Suprapubic skin (tissue), 4 donors: ENCODE measurements around the gene HMGCLL1. TPM values are rescaled to one million over a fixed set of nuclear protein-coding genes. Genes with fewer than 3 reads are reported as not detected.
A peak's percentile ranks its signal among the peaks of the same experiment; 100 is the strongest.

ENCODE experiments used
- DNase-seq, 2 donors: peaks; one replicate each; pipeline ENCODE4 v3.0.0-alpha.2; 2019; ENCODE audit warnings: low spot score in 2 of 2
- H3K27ac ChIP-seq: fragments of 200-600 bp; sonication (generic); one replicate; pipeline ENCODE4 v1.5.1; 2019
- H3K27me3 ChIP-seq: fragments of 200-600 bp; sonication (generic); one replicate; pipeline ENCODE4 v1.5.1; 2019
- H3K36me3 ChIP-seq: fragments of 200-600 bp; sonication (generic); one replicate; pipeline ENCODE4 v1.5.1; 2019
- H3K4me1 ChIP-seq: fragments of 200-600 bp; sonication (generic); one replicate; pipeline ENCODE4 v1.5.1; 2019
- H3K4me3 ChIP-seq: fragments of 200-600 bp; sonication (generic); one replicate; pipeline ENCODE4 v1.5.1; 2019; ENCODE audit warnings: mild to moderate bottlenecking
- H3K9me3 ChIP-seq: fragments of 200-600 bp; sonication (generic); one replicate; pipeline ENCODE4 v1.5.1; 2019
- EP300 ChIP-seq: sonication (generic); formaldehyde crosslinking; IDR thresholded peaks from one replicate; pipeline ENCODE4 v1.6.1; 2017; ENCODE audit warnings: antibody characterized with exemption
- POLR2A ChIP-seq, 2 donors: fragments of 450-650 bp; IDR thresholded peaks; one replicate each; pipeline ENCODE4 v1.6.1; 2017; ENCODE audit warnings: antibody characterized with exemption in 2 of 2, mild to moderate bottlenecking in 2 of 2, moderate library complexity in 2 of 2
- POLR2AphosphoS5 ChIP-seq, 3 donors: sonication (generic); formaldehyde crosslinking; IDR thresholded peaks; one replicate each; pipeline ENCODE4 v1.6.1; 2017; ENCODE audit warnings: antibody characterized with exemption in 3 of 3
- WGBS: methylation state at CpG from one replicate; pipeline ENCODE4 v1.1.5; 2018; 5-methylcytosine and 5-hydroxymethylcytosine counted together
- total RNA-seq, 4 donors: library from RNA; depleted of rRNA; stranded (reverse); fragments of >200 nt; gene quantifications; one replicate each; pipeline ENCODE4 v1.1.0, GENCODE V29; 2016
- TF ChIP-seq, protein P1 (sequence below), 2 donors: fragments of 200-600 bp in 1 of 2; fragments of 450-650 bp in 1 of 2; sonication (generic) in 1 of 2; IDR thresholded peaks; one replicate each; pipeline ENCODE4 v1.5.1; 2016 to 2019; ENCODE audit warnings: antibody characterized with exemption in 2 of 2, mild to moderate bottlenecking in 1 of 2, moderate library complexity in 1 of 2

The HMGCLL1 gene
- total RNA-seq, result under 1 TPM in 2 of 4 donors, not detected in 2; 0.23 to 0.62 TPM

DNA sequence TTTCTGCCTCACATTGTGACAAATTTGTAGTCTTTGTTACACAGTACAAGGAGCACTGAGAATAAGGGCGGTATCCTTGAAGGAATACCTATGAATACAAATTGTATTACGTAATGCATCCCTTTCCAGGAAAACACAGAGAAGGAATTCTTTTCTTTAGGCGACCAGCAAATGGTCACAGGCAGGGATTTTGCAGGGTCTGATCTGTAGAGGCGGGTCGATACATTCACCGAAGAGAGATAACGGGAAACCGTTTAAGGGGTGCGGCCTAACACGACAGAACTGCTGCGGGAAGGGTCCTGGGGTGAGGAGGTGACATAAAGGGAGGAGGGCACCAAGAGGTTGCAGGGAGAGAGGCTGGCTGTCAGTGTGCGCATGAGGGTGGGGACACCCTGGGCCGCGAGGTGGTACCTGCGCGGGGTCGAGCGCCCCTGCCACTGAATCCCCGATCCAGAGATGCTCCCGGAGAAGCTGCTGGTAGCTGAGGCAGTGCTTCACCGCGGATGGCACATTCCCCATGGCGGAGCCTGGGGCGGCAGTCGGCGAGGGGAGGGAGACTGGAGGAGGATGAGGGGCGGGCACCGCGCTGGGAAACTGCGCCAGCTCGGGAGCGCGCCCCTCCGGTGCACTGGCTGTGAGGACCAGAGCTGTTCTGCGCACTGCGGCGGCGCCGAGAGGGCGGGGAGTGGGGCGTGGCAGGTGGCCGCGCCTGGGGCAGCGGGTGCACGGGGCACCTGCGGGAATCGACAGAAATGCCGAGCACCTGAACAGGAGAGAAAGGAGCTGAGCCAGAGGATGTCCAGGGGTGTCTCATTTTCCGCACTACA, at the start of gene HMGCLL1:
TSS of gene HMGCLL1 (minus strand) at position 656 of the 827 bp plus-strand sequence. CDS start at position 519, 137 bp downstream.
- Histone ChIP-seq H3K36me3 (no peaks in the 10 kb centered on the region), H3K4me3 (peak within 1 kb of the TSS; percentile 46), H3K9me3 (no peaks in the 10 kb centered on the region), H3K27me3 (peaks cover 10% of the 10 kb centered on the region), H3K27ac (no peak within 1 kb of the TSS), H3K4me1 (peaks cover 8% of the 10 kb centered on the region)
- no peak for TF ChIP-seq POLR2AphosphoS5 (IDR thresholded peaks at IDR 0.05)
- TF ChIP-seq, protein P1, sequence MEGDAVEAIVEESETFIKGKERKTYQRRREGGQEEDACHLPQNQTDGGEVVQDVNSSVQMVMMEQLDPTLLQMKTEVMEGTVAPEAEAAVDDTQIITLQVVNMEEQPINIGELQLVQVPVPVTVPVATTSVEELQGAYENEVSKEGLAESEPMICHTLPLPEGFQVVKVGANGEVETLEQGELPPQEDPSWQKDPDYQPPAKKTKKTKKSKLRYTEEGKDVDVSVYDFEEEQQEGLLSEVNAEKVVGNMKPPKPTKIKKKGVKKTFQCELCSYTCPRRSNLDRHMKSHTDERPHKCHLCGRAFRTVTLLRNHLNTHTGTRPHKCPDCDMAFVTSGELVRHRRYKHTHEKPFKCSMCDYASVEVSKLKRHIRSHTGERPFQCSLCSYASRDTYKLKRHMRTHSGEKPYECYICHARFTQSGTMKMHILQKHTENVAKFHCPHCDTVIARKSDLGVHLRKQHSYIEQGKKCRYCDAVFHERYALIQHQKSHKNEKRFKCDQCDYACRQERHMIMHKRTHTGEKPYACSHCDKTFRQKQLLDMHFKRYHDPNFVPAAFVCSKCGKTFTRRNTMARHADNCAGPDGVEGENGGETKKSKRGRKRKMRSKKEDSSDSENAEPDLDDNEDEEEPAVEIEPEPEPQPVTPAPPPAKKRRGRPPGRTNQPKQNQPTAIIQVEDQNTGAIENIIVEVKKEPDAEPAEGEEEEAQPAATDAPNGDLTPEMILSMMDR (IDR thresholded peaks at IDR 0.05), result no peak
- WGBS, result 8% methylated on average over 39 of the region's 49 CpGs
- peak in 1 of 2 donors; percentile 53 for DNase-seq

DNA sequence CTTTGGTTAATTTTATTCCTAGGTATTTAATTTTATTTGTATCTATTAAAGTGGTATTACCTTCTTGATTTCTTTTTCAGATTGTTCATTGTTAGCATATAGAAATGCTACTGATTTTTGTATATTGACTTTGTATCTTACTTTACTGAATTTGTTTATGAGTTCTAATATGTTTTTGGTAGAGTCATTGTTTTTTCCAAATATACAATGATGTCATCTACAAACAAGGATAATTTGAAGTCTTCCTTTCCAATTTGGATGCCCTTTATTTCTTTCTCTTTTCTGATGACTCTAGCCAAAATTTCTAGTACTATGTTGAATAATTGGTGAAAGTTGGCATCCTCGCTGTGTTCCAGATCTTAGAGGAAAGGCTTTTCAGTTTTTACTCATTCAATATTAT, 43.0 kb upstream of the HMGCLL1 start:
- Histone ChIP-seq H3K4me3 (no peak overlapping the region), H3K27me3 (no peaks in the 10 kb centered on the region), H3K36me3 (no peaks in the 10 kb centered on the region), H3K4me1 (no peaks in the 10 kb centered on the region), H3K9me3 (no peaks in the 10 kb centered on the region), H3K27ac (no peak overlapping the region)
- no peak for DNase-seq
- WGBS, result 86% methylated on average over 1 of the region's 1 CpG
- TF ChIP-seq EP300 (no peak), POLR2AphosphoS5 (IDR thresholded peaks at IDR 0.05) (no peak), POLR2A (IDR thresholded peaks at IDR 0.05) (no peak)
- TF ChIP-seq, protein P1 (IDR thresholded peaks at IDR 0.05), result no peak

DNA sequence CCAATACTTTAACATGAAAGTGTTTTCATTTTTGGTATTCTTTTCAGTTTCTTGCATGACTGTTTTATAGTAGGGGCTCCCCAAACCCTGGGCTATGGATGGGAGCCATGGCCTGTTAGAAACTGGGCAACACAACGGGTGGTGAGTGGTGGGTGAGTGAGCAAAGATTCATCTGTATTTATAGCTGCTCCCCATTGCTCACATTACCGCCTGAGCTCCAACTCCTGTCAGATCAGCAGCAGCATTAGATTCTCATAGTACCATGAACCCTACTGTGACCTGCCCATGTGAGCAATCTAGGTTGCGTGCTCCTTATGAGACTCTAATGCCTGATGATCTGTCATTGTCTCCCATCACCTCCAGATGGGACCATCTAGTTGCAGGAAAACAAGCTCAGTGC, 42.3 kb upstream of the HMGCLL1 start:
- Histone ChIP-seq H3K9me3 (no peaks in the 10 kb centered on the region), H3K4me1 (no peaks in the 10 kb centered on the region), H3K4me3 (no peak overlapping the region), H3K36me3 (no peaks in the 10 kb centered on the region), H3K27me3 (no peaks in the 10 kb centered on the region), H3K27ac (no peak overlapping the region)
- no peak for TF ChIP-seq POLR2AphosphoS5 (IDR thresholded peaks at IDR 0.05)
- TF ChIP-seq, protein P1 (IDR thresholded peaks at IDR 0.05), result no peak
- TF ChIP-seq EP300, result no peak
- TF ChIP-seq POLR2A (IDR thresholded peaks at IDR 0.05), result no peak
- DNase-seq, result no peak
- 89% methylated on average over 3 of the region's 3 CpGs for whole genome bisulfite sequencing

DNA sequence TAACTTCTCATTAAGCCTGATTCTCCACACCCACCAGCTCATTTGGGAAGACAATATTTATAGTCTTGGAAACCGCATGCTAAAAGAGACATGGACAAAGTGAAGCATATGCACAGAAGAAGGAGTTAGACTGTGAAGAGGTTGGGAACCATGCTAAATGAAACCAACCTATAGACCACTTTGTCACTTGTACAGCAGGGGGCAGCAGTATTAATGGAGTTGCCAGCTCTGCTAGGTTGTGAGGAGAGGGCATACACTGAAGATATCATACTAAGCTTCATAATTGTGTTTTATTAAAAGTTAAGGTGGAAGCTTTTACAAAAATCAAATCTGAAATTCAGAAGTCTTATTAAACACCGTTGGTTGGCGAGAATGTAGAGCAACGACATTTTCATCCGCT, 38.3 kb upstream of the HMGCLL1 start:
- Histone ChIP-seq H3K27me3 (no peaks in the 10 kb centered on the region), H3K4me3 (no peak overlapping the region), H3K36me3 (no peaks in the 10 kb centered on the region), H3K27ac (no peak overlapping the region), H3K4me1 (no peaks in the 10 kb centered on the region), H3K9me3 (no peaks in the 10 kb centered on the region)
- DNase-seq, result no peak
- 90% methylated on average over 5 of the region's 5 CpGs for WGBS
- TF ChIP-seq, protein P1 (IDR thresholded peaks at IDR 0.05), result no peak
- TF ChIP-seq POLR2AphosphoS5 (IDR thresholded peaks at IDR 0.05) (no peak), POLR2A (IDR thresholded peaks at IDR 0.05) (no peak), EP300 (no peak)

DNA sequence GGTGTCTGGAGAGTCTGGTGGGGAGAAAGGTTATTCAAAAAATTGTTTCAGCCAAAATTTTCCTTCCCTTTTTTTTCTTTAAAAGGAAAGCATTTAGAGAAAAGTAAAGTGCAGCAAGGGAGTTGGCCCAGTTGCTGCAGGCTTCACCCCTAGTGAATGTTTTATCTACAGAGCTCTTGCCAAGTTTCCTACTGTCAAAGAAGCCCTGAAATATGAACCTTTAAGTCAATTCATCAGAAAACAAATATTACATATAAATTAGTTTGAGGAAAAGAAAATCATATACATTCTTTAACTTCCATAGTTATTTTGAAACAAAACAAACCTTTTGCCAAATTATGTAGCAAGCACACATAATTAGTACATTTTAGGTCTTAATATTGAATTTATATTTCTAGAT, 25.0 kb upstream of the HMGCLL1 start:
- no peaks in the 10 kb centered on the region for H3K27me3 ChIP-seq
- H3K27ac ChIP-seq, result no peak overlapping the region
- H3K4me3 ChIP-seq, result no peak overlapping the region
- H3K36me3 ChIP-seq, result no peaks in the 10 kb centered on the region
- no peaks in the 10 kb centered on the region for H3K4me1 ChIP-seq
- DNase-seq, result no peak
- H3K9me3 ChIP-seq, result no peaks in the 10 kb centered on the region
- TF ChIP-seq POLR2A (IDR thresholded peaks at IDR 0.05), result no peak
- TF ChIP-seq, protein P1 (IDR thresholded peaks at IDR 0.05), result no peak
